ENCODE results near the gene SCARB1. TPM values are rescaled to one million over a fixed set of nuclear protein-coding genes. Genes with fewer than 3 reads are reported as not detected.

The SCARB1 gene
- total RNA-seq, 1 experiment from 2014 or later = 31.3 TPM

DNA sequence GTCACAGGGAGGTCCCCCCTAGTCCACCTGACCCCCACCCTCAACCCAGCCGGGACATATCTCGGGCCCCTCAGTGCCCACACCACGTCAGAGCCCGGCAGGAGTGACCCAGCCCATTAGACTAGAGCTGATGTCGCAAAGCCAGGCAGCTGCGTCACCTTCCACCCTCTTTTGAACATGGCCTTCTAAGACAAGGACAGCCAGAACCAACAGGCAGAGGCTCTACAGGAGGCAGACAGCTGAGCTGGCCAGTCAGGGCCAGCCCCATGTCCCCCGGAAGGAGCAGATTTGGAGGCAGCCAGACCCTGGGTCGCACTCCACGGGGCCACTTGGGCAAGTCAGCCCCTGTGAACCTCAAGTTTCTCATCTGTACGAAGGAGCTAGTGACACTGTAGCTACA lies 44.1 kb downstream of the SCARB1 start:
- Histone ChIP-seq H4K8ac (replicated peaks; ENCODE audit: insufficient read length, low read depth, low read length) (no peak overlapping the region), H3K56ac (ENCODE audit: insufficient read length, low read depth, low read length) (no peak overlapping the region), H3K4me1 (ENCODE audit: insufficient read depth, low read length) (peaks cover 8% of the 10 kb centered on the region; the same call in 1 of the 2 replicates), H4K20me1 (ENCODE audit: control insufficient read depth, insufficient read depth, insufficient read length) (no peaks in the 10 kb centered on the region), H3K27ac (ENCODE audit: insufficient read length, low read depth, low read length) (no peak overlapping the region), H3T11ph (ENCODE audit: low read length) (no peak overlapping the region), H4K5ac (ENCODE audit: insufficient read length, low read depth, low read length) (no peak overlapping the region), H4K91ac (ENCODE audit: insufficient read length, low read depth, low read length) (no peak overlapping the region), H2BK12ac (ENCODE audit: insufficient read length, low read depth, low read length) (no peak overlapping the region), H3K14ac (ENCODE audit: insufficient read depth, low read length) (no peak overlapping the region), H3K4me2 (ENCODE audit: insufficient read depth, insufficient read length, low read length) (no peak overlapping the region), H2BK20ac (ENCODE audit: low read depth, low read length, poor library complexity, severe bottlenecking) (no peak overlapping the region), H3K79me1 (ENCODE audit: insufficient read depth, low read depth, low read length, poor library complexity, severe bottlenecking) (no peaks in the 10 kb centered on the region), H3K18ac (ENCODE audit: insufficient read length, low read depth, low read length) (no peak overlapping the region), H2AK5ac (ENCODE audit: insufficient read length, low read length) (no peak overlapping the region), H3K27me3 (ENCODE audit: insufficient read depth, low read length) (no peaks in the 10 kb centered on the region), H3K79me2 (ENCODE audit: insufficient read depth, low read length) (no peaks in the 10 kb centered on the region), H3K9ac (ENCODE audit: extremely low read depth, insufficient read length, low read length) (no peak overlapping the region), H2AFZ (ENCODE audit: low read length) (no peak overlapping the region), H2BK120ac (ENCODE audit: low read depth, low read length, poor library complexity, severe bottlenecking) (no peak overlapping the region), H3K4ac (ENCODE audit: low read depth, low read length) (no peak overlapping the region), H3K23ac (ENCODE audit: insufficient read length, low read depth, low read length) (no peak overlapping the region), H2BK15ac (ENCODE audit: low read depth, low read length) (no peak overlapping the region), H3K9me3 (ENCODE audit: control insufficient read depth, low read depth, low read length) (no peaks in the 10 kb centered on the region), H3K23me2 (ENCODE audit: insufficient read length, low read depth, low read length, poor library complexity, severe bottlenecking) (no peaks in the 10 kb centered on the region), H2BK5ac (ENCODE audit: insufficient read length, low read length) (no peak overlapping the region)
- H3K27me3 Mint-ChIP-seq (ENCODE audit: low read depth) = no peaks in the 10 kb centered on the region; the same call in 1 of the 2 replicates
- WGBS (ENCODE audit: extremely low coverage, insufficient read length, low lambda C conversion rate) = no CpG with 5 or more reads among the region's 10 CpGs
- peak overlapping the region in 1 of 3 experiments; percentile 39; a peak in 1 of 7 replicates for H3K27ac Mint-ChIP-seq
- TF ChIP-seq, protein P1, sequence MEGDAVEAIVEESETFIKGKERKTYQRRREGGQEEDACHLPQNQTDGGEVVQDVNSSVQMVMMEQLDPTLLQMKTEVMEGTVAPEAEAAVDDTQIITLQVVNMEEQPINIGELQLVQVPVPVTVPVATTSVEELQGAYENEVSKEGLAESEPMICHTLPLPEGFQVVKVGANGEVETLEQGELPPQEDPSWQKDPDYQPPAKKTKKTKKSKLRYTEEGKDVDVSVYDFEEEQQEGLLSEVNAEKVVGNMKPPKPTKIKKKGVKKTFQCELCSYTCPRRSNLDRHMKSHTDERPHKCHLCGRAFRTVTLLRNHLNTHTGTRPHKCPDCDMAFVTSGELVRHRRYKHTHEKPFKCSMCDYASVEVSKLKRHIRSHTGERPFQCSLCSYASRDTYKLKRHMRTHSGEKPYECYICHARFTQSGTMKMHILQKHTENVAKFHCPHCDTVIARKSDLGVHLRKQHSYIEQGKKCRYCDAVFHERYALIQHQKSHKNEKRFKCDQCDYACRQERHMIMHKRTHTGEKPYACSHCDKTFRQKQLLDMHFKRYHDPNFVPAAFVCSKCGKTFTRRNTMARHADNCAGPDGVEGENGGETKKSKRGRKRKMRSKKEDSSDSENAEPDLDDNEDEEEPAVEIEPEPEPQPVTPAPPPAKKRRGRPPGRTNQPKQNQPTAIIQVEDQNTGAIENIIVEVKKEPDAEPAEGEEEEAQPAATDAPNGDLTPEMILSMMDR (conservative IDR thresholded peaks at IDR 0.05) = no peak
- no peak overlapping the region for H3K4me3 Mint-ChIP-seq
- no peaks in the 10 kb centered on the region; a peak in 1 of 5 replicates for H3K9me3 Mint-ChIP-seq
- DNase-seq = no peak
- peaks cover 0 to 12% (median 3%) of the 10 kb centered on the region in 3 experiments; a peak in 3 of 7 replicates for H3K36me3 Mint-ChIP-seq (ENCODE audit: insufficient read depth in 1 of 3, low read depth in 3 of 3)
- peaks cover 25 to 28% of the 10 kb centered on the region in 2 experiments for H3K4me1 Mint-ChIP-seq
